ENCODE measurements around the gene NDRG2. TPM values are rescaled to one million over a fixed set of nuclear protein-coding genes. Genes with fewer than 3 reads are reported as not detected.

NDRG2 gene
- total and polyA plus RNA-seq, 5 experiments from 2014 or later: 24.6 to 35.4 (median 30.8) TPM

GRCh38 chr14:21039585-21040369 lies 14.9 kb upstream of the NDRG2 start:
- DNase-seq (peak in 7 of 10 donors; percentile 8 to 65 (median 37)), ATAC-seq (peak; percentile 85 to 91)
- POLR2A ChIA-PET: interaction anchor here (2.9 kb wide), 1 partner anchor 25 kb away, joined by 14 read pairs; no protein-coding TSS in a partner anchor
- H3K36me3 Mint-ChIP-seq: no peaks in the 10 kb centered on the region
- H3K27me3 Mint-ChIP-seq: peaks cover 6 to 19% (median 12%) of the 10 kb centered on the region in 5 donors
- H3K27ac Mint-ChIP-seq: no peak overlapping the region
- H3K4me1 Mint-ChIP-seq: peaks cover 6 to 8% (median 7%) of the 10 kb centered on the region in 4 donors
- no peak overlapping the region for H3K4me3 Mint-ChIP-seq
- no peaks in the 10 kb centered on the region for H3K9me3 Mint-ChIP-seq

DNA sequence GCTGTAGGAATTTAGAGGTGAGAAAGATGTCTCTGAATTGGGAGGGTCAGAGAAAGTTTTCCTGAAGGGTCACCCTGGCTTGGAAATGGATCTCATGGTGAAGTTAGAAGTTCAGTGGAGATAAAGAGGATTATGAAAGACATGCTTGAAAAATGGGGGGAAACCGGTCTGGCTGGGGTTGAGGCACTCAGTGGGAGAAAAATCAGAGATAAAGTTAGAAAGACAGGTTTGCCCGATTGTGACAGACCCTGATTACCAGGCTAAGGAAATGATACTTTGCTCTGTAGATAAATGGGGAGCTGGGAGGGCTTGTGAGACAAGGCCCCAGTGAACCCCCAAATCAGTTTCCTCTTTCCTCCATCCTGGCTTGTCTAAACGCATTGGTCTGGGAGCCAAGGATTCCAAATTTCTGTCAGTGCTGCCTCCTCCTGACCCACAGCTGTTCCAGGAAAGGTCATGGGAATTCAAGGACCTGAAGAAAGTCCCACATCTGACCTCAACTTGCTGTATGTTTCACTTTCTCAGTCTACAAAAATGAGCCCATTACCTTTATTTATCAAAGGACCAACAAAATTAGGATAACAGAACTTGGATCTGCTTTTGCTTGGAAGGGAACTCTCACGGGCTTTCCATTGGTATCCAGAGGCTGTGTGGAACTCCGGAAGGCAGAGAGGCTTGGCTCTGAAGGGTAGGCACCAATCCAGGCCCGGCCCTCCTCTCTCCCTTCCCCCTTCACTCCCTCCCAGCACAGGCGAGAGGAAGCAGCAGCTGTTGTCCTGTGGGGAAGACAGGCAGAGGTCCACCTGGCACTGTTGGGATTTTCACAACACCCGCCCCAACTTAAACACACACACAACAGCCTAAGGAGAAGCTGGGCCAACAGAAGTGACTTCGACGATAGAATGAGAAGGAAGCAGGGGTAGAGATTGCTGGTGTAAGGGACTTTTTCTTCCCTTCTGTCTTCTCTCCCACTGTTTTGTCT lies 13.9 kb upstream of the NDRG2 start:
- DNase-seq: no peak
- no peaks in the 10 kb centered on the region for H3K36me3 Mint-ChIP-seq
- H3K9me3 Mint-ChIP-seq: no peaks in the 10 kb centered on the region
- H3K27me3 Mint-ChIP-seq: peaks cover 6 to 19% (median 9%) of the 10 kb centered on the region in 5 donors
- POLR2A ChIA-PET: interaction anchor here (2.9 kb wide), 1 partner anchor 24 kb away, joined by 14 read pairs; no protein-coding TSS in a partner anchor
- H3K4me3 Mint-ChIP-seq: no peak overlapping the region
- H3K27ac Mint-ChIP-seq: peak overlapping the region in 2 of 10 donors; percentile 1 to 12
- no peak for ATAC-seq
- H3K4me1 Mint-ChIP-seq: peaks cover 0 to 1% (median 0%) of the 10 kb centered on the region in 4 donors

DNA sequence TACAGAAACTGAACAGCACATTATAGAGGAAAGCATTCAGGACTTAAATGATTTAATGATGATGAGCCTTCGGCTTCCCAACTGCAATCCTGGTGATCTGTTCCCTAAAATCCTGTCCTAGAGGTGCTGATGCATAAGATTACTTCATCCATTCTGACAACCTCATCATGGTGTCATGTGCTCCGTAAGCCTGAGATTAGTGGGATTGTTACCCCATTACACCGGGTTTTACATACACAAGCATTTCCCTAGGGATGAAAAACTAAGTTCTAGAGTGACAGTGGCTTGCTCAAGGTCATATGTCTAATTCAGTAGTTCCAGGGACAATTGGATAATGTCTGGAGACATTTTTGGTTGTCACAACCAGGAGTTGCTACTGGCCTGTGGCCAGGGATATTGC lies 12.3 kb upstream of the NDRG2 start:
- H3K9me3 Mint-ChIP-seq: no peaks in the 10 kb centered on the region
- POLR2A ChIA-PET: no interaction called here
- peaks cover 0 to 11% (median 5%) of the 10 kb centered on the region in 5 donors for H3K27me3 Mint-ChIP-seq
- no peaks in the 10 kb centered on the region for H3K36me3 Mint-ChIP-seq
- ATAC-seq (no peak), DNase-seq (no peak)
- peaks cover 0 to 1% (median 0%) of the 10 kb centered on the region in 4 donors for H3K4me1 Mint-ChIP-seq
- H3K27ac Mint-ChIP-seq: no peak overlapping the region
- no peak overlapping the region for H3K4me3 Mint-ChIP-seq

DNA sequence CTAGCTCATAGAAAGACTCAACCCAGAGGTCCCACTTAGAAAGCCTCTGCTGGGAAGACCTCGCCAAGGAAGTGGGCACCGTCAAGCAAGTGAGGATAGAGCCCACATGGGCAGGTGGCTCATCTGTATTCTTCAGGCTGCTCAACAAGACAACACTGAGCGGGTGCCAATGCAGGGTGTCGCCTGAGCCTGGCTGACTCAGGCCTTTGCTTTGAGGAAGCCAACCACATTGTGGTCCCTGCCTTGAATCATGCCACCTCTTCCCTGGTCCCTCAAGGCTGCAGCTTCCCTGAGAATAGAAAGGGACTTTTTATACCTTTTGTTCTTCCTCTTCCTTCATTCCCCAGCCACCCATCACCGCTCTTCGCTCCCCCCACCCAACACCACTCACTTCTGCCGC lies 11.9 kb upstream of the NDRG2 start:
- Mint-ChIP-seq H3K27ac (peak overlapping the region in 2 of 10 donors; percentile 47 to 70), H3K4me3 (no peak overlapping the region), H3K27me3 (peaks cover 0 to 8% (median 5%) of the 10 kb centered on the region in 5 donors), H3K4me1 (peaks cover 0 to 1% (median 0%) of the 10 kb centered on the region in 4 donors), H3K36me3 (no peaks in the 10 kb centered on the region), H3K9me3 (no peaks in the 10 kb centered on the region)
- POLR2A ChIA-PET: interaction anchor here (2.1 kb wide), 1 partner anchor 13 kb away, joined by 6 read pairs; no protein-coding TSS in a partner anchor
- DNase-seq (no peak), ATAC-seq (no peak)

DNA sequence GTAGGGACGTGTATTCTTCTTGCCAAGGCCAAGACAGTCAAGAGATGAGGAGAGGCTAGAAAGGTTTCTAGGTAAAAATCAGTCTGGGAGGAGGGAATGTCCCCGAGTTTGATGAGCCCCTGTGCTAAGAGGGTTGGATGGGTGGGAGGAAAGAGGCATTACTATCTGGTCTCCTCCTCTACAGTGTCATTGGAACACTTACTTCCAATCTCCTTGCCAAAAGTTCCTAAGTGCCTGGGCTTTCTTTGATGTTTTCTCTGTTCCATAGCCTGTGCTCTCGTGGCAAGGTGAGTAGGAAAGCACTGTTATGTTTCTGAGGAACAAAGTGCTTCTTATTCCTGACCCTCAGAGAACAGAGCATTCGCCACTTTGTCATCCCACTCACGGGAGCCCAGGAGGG lies 9.8 kb upstream of the NDRG2 start, which contains the start of gene RNASE13:
TSS of gene RNASE13 (minus strand) at position 101 of the 400 bp plus-strand sequence. CDS start 519 bp downstream, outside the sequence.
- peaks cover 0 to 8% (median 3%) of the 10 kb centered on the region in 5 donors for H3K27me3 Mint-ChIP-seq
- peaks cover 0 to 1% (median 0%) of the 10 kb centered on the region in 4 donors for H3K4me1 Mint-ChIP-seq
- ATAC-seq: no peak
- no peak for DNase-seq
- POLR2A ChIA-PET: interaction anchor here (2.1 kb wide), 1 partner anchor 11 kb away, joined by 6 read pairs; no protein-coding TSS in a partner anchor
- H3K9me3 Mint-ChIP-seq: no peaks in the 10 kb centered on the region
- peak within 1 kb of the TSS in 1 of 10 donors; percentile 16 for H3K27ac Mint-ChIP-seq
- no peaks in the 10 kb centered on the region for H3K36me3 Mint-ChIP-seq
- H3K4me3 Mint-ChIP-seq: no peak within 1 kb of the TSS

DNA sequence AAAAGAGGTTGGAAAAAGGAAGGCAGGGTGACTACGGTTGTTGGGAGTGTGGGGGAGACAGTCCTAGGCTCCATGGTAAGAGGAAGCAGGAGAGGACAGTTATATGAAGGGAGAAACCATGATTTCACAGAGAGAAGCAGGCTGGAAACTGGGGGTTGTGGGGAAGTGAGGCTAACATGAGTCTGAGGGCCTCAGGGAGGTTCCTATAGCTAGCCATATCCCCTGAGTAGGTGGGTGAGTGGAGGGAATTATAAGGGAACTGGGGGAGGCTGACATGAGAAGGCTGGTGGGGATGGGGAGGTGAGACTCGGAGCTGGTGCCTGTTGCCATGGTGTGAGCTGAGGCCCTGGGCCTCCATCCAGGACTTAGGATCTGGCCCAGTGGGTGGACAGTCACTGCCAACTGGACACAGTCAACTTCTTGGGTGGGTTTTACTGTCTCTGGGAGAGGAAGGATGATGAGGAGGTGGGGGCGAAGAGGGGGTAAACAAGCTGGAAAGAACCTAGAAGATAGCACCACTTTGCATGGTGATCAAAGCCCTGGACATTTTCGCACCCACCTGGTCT lies 8.4 kb upstream of the NDRG2 start:
- POLR2A ChIA-PET: interaction anchor here (1.0 kb wide), 1 partner anchor 12 kb away, joined by 3 read pairs; no protein-coding TSS in a partner anchor
- peaks cover 0 to 1% (median 0%) of the 10 kb centered on the region in 4 donors for H3K4me1 Mint-ChIP-seq
- H3K4me3 Mint-ChIP-seq: no peak overlapping the region
- no peak for DNase-seq
- H3K27me3 Mint-ChIP-seq: peaks cover 0 to 8% (median under 1%) of the 10 kb centered on the region in 5 donors
- H3K9me3 Mint-ChIP-seq: no peaks in the 10 kb centered on the region
- H3K27ac Mint-ChIP-seq: peak overlapping the region in 2 of 10 donors; percentile 10 to 82
- H3K36me3 Mint-ChIP-seq: no peaks in the 10 kb centered on the region
- no peak for ATAC-seq

- H3K4me1 Mint-ChIP-seq: peaks cover 0 to 1% (median 0%) of the 10 kb centered on the region in 4 donors
- POLR2A ChIA-PET: interaction anchor here (0.9 to 1.0 kb wide), 2 partner anchors 9 to 12 kb away, joined by 3 read pairs; no protein-coding TSS in a partner anchor
- no peaks in the 10 kb centered on the region for H3K9me3 Mint-ChIP-seq
- DNase-seq (no peak), ATAC-seq (no peak)
- H3K27ac Mint-ChIP-seq: peak overlapping the region in 1 of 10 donors; percentile 82
- peaks cover 0 to 8% (median 0%) of the 10 kb centered on the region in 5 donors for H3K27me3 Mint-ChIP-seq
- H3K36me3 Mint-ChIP-seq: no peaks in the 10 kb centered on the region
- no peak overlapping the region for H3K4me3 Mint-ChIP-seq
These were observed 7.7 kb upstream of the NDRG2 start for GRCh38 chr14:21032326-21033132.

GRCh38 chr14:21030531-21030930 lies 5.7 kb upstream of the NDRG2 start:
- H3K27me3 Mint-ChIP-seq: peaks cover 0 to 8% (median 0%) of the 10 kb centered on the region in 5 donors
- no peak for ATAC-seq

GRCh38 chr14:21029917-21030316 lies 5.1 kb upstream of the NDRG2 start, which contains the start of gene TPPP2:
TPPP2 (plus strand) TSS chr14:21030217; CDS start chr14:21030582, 365 bp downstream.
- POLR2A ChIA-PET: no interaction called here
- Mint-ChIP-seq H3K4me3 (no peak within 1 kb of the TSS), H3K9me3 (no peaks in the 10 kb centered on the region), H3K36me3 (no peaks in the 10 kb centered on the region), H3K4me1 (peaks cover 0 to 2% (median under 1%) of the 10 kb centered on the region in 4 donors), H3K27ac (no peak within 1 kb of the TSS), H3K27me3 (peaks cover 0 to 8% (median 0%) of the 10 kb centered on the region in 5 donors)
- no peak for DNase-seq
- no peak for ATAC-seq

More at GRCh38 chr14:21030531-21030930, 5.7 kb upstream of the NDRG2 start:
- Mint-ChIP-seq H3K27ac (no peak overlapping the region), H3K9me3 (no peaks in the 10 kb centered on the region), H3K4me3 (no peak overlapping the region), H3K4me1 (peaks cover 0 to 2% (median under 1%) of the 10 kb centered on the region in 4 donors), H3K36me3 (no peaks in the 10 kb centered on the region)
- no peak for DNase-seq
- POLR2A ChIA-PET: no interaction called here

- Mint-ChIP-seq H3K9me3 (no peaks in the 10 kb centered on the region), H3K4me1 (peaks cover 20 to 26% (median 24%) of the 10 kb centered on the region in 4 donors), H3K4me3 (peak overlapping the region; percentile 37 to 86 (median 56)), H3K27me3 (peaks cover 0 to 7% (median 0%) of the 10 kb centered on the region in 5 donors), H3K36me3 (peaks cover 0 to 3% (median 0%) of the 10 kb centered on the region in 3 donors), H3K27ac (peak overlapping the region in 7 of 10 donors; percentile 2 to 81 (median 24))
- POLR2A ChIA-PET: interaction anchor here (1.1 kb wide), 1 partner anchor 77 kb away, joined by 3 read pairs; no protein-coding TSS in a partner anchor
- ATAC-seq (no peak), DNase-seq (no peak)
These were observed 2.1 kb upstream of the NDRG2 start for GRCh38 chr14:21026988-21027315.

Data from naive thymus-derived CD8-positive, alpha-beta T cell (primary cell).